ENCODE measurements around the gene SPIN2A.
A peak's percentile ranks its signal among the peaks of the same experiment; 100 is the strongest.
"Not testable (repeated sequence)": the region's sequence is repeated elsewhere in the genome, so short reads cannot be mapped to it uniquely, and the experiment has no call there.

The SPIN2A gene

GRCh38 chrX:57137073-57137472 lies at the start of gene SPIN2A:
Gene SPIN2A (minus strand): TSS chrX:57137397. CDS start chrX:57136597, 800 bp downstream.
- DNase-seq (ENCODE audit: low read depth) = peak; percentile 5
- H3K4me3 ChIP-seq (ENCODE audit: low read length) = peak within 1 kb of the TSS; percentile 50

- no peak for DNase-seq (ENCODE audit: low read depth)
- H3K4me3 ChIP-seq (ENCODE audit: low read length) = no peak overlapping the region
- TF ChIP-seq CTCF (conservative IDR thresholded peaks at IDR 0.05; ENCODE audit: low read length) = no peak
Observed at GRCh38 chrX:57178605-57179004, 41.4 kb upstream of the SPIN2A start.

GRCh38 chrX:57177070-57177469 lies 39.9 kb upstream of the SPIN2A start:
- H3K4me3 ChIP-seq (ENCODE audit: low read length) = no peak overlapping the region
- DNase-seq (ENCODE audit: low read depth) = no peak
- no peak for TF ChIP-seq CTCF (conservative IDR thresholded peaks at IDR 0.05; ENCODE audit: low read length)

GRCh38 chrX:57172544-57172943 lies 35.3 kb upstream of the SPIN2A start:
- no peak for TF ChIP-seq CTCF (conservative IDR thresholded peaks at IDR 0.05; ENCODE audit: low read length)
- H3K4me3 ChIP-seq (ENCODE audit: low read length) = no peak overlapping the region
- DNase-seq (ENCODE audit: low read depth) = peak; percentile 44

GRCh38 chrX:57156397-57157049 lies 19.3 kb upstream of the SPIN2A start:
- DNase-seq (ENCODE audit: low read depth) = peak; percentile 33
- no peak overlapping the region for H3K4me3 ChIP-seq (ENCODE audit: low read length)
- TF ChIP-seq CTCF (conservative IDR thresholded peaks at IDR 0.05; ENCODE audit: low read length) = peak; percentile 51

- TF ChIP-seq CTCF (conservative IDR thresholded peaks at IDR 0.05; ENCODE audit: low read length) = no peak
- DNase-seq (ENCODE audit: low read depth) = no peak
- H3K4me3 ChIP-seq (ENCODE audit: low read length) = no peak overlapping the region
Observed at GRCh38 chrX:57155171-57155570, 18.0 kb upstream of the SPIN2A start.

- DNase-seq (ENCODE audit: low read depth); H3K4me3 ChIP-seq (ENCODE audit: low read length): not testable (repeated sequence)
Observed at GRCh38 chrX:57152222-57152621, 15.0 kb upstream of the SPIN2A start.

- no peak for DNase-seq (ENCODE audit: low read depth)
- no peak overlapping the region for H3K4me3 ChIP-seq (ENCODE audit: low read length)
- no peak for TF ChIP-seq CTCF (conservative IDR thresholded peaks at IDR 0.05; ENCODE audit: low read length)
Observed at GRCh38 chrX:57138674-57139073, 1.5 kb upstream of the SPIN2A start.
